Measurements from ENCODE around the gene SLC26A1. TPM values are rescaled to one million over a fixed set of nuclear protein-coding genes. Genes with fewer than 3 reads are reported as not detected.

SLC26A1 gene
- total RNA-seq, 1 experiment from 2014 or later, result 1.8 TPM

GRCh38 chr4:970854-971520 is 22.2 kb downstream of the SLC26A1 start:
- intact Hi-C loops (cut with micrococcal nuclease; ENCODE audit: unreplicated experiment), result no loop called here
- POLR2A ChIA-PET, result interaction anchor here (0.6 kb wide), 1 partner anchor 10 kb away, joined by 3 read pairs; no protein-coding TSS in a partner anchor

More at GRCh38 chr4:970854-971520, 22.2 kb downstream of the SLC26A1 start:
- TF ChIP-seq SIN3A (IDR thresholded peaks at IDR 0.05; ENCODE audit: borderline replicate concordance, insufficient read depth, low read depth, low read length) (no peak), REST (IDR thresholded peaks at IDR 0.05; ENCODE audit: insufficient read depth in 1 of 2, low read depth in 2 of 2, low read length in 1 of 2) (no peak), POLR2AphosphoS5 (IDR thresholded peaks at IDR 0.05; ENCODE audit: low read depth, low read length) (no peak), CTCF (IDR thresholded peaks at IDR 0.05) (no peak)
- ATAC-seq (no peak), DNase-seq (ENCODE audit: low read depth, low spot score) (no peak)
- no peaks in the 10 kb centered on the region for H3K36me3 ChIP-seq (ENCODE audit: control insufficient read depth, insufficient read depth, low read length)
- in situ Hi-C loops (cut with HindIII; ENCODE audit: low pct_unique_long_range_greater_than_20kb, low sequenced_read_pairs), result no loop called here
- CTCF ChIA-PET, result interaction anchor here (0.6 kb wide), 1 partner anchor 820 kb away, joined by 5 read pairs; no protein-coding TSS in a partner anchor
- H3K27me3 ChIP-seq (ENCODE audit: control insufficient read depth, insufficient read depth, low read length), result no peaks in the 10 kb centered on the region
- H3K9me3 ChIP-seq (ENCODE audit: control insufficient read depth, insufficient read depth, low read depth, low read length), result no peaks in the 10 kb centered on the region
- H3K4me3 ChIP-seq (ENCODE audit: low read depth in 2 of 2, low read length in 2 of 2), result no peak overlapping the region
- BruUV-seq (replicated peaks), result no TSS peak
- H3K4me1 ChIP-seq (ENCODE audit: control insufficient read depth, insufficient read depth, low read length), result peaks cover 6% of the 10 kb centered on the region; the same call in 1 of the 2 replicates
- no peak overlapping the region for H3K27ac ChIP-seq (ENCODE audit: low read length)

All from Panc1 (cell line).